Prostate gland (tissue), 2 donors: ENCODE measurements around the gene LYPD5. TPM values are rescaled to one million over a fixed set of nuclear protein-coding genes. Genes with fewer than 3 reads are reported as not detected.

Experiments used
- DNase-seq: peaks from one replicate; pipeline ENCODE4 v3.0.0-alpha.2; 2019; ENCODE audit warnings: low spot score
- H3K27ac ChIP-seq, 2 donors: fragments of 200-600 bp; sonication (generic); 2 replicates each; pipeline ENCODE4 v1.5.1; 2017 to 2019
- H3K27me3 ChIP-seq: fragments of 200-600 bp; sonication (generic); replicated peaks from 2 replicates; pipeline ENCODE4 v1.5.1; 2019; ENCODE audit not compliant: insufficient read depth
- H3K36me3 ChIP-seq, 2 donors: fragments of 200-600 bp; sonication (generic); 1 replicate in 1 of 2; 2 replicates in 1 of 2; pipeline versions ENCODE4 v1.5.1 to v1.8.1; 2017 to 2019
- H3K4me1 ChIP-seq: fragments of 200-600 bp; sonication (generic); replicated peaks from 2 replicates; pipeline ENCODE4 v1.5.1; 2019
- H3K4me3 ChIP-seq, 2 donors: fragments of 200-600 bp; sonication (generic); 2 replicates each; pipeline ENCODE4 v1.5.1; 2017 to 2019
- H3K9me3 ChIP-seq: fragments of 200-600 bp; sonication (generic); 2 replicates; pipeline ENCODE4 v1.5.1; 2017
- CTCF ChIP-seq, 4 experiments: fragments of 200-600 bp in 2 of 4; fragments of 450-650 bp in 2 of 4; sonication (generic) in 2 of 4; IDR thresholded peaks; 1 replicate in 3 of 4; 2 replicates in 1 of 4; pipeline ENCODE4 v1.5.1; 2016 to 2019; ENCODE audit warnings: antibody characterized with exemption in 4 of 4, mild to moderate bottlenecking in 2 of 4, moderate library complexity in 2 of 4
- POLR2A ChIP-seq: fragments of 450-650 bp; IDR thresholded peaks from one replicate; pipeline ENCODE4 v1.6.1; 2016; ENCODE audit warnings: antibody characterized with exemption, mild to moderate bottlenecking
- POLR2AphosphoS5 ChIP-seq: sonication (generic); formaldehyde crosslinking; IDR thresholded peaks from one replicate; pipeline ENCODE4 v1.6.1; 2017; ENCODE audit warnings: antibody characterized with exemption
- WGBS: methylation state at CpG from one replicate; pipeline ENCODE4 v1.1.5; 2018; 5-methylcytosine and 5-hydroxymethylcytosine counted together
- intact Hi-C: fragments of 100-400 bp; cut with DNase I; formaldehyde crosslinking; loops from one replicate; pipeline ENCODE4 v1.14.2; 2022
- total RNA-seq, 2 donors: library from RNA; depleted of rRNA; stranded (reverse); fragments of >200 nt; gene quantifications; one replicate each; pipeline ENCODE4 v1.1.0, GENCODE V29; 2016

Gene LYPD5
- total RNA-seq, result 1 to 10 TPM; 2.7 to 6.2 TPM

- no peaks in the 10 kb centered on the region for H3K4me1 ChIP-seq
- WGBS, result 59% methylated on average over 12 of the region's 12 CpGs
- no peak for DNase-seq
- no peak within 1 kb of the TSS for H3K4me3 ChIP-seq
- no peaks in the 10 kb centered on the region for H3K36me3 ChIP-seq
- H3K27me3 ChIP-seq, result no peaks in the 10 kb centered on the region
- TF ChIP-seq CTCF (IDR thresholded peaks at IDR 0.05), result no peak
- no peak for TF ChIP-seq POLR2AphosphoS5
- TF ChIP-seq POLR2A, result no peak
- H3K9me3 ChIP-seq, result no peaks in the 10 kb centered on the region
- no peak within 1 kb of the TSS for H3K27ac ChIP-seq
- intact Hi-C loops, result no loop called here
Measured at GRCh38 chr19:43802216-43802951, at the start of gene LYPD5. LYPD5 (minus strand) TSS chr19:43802447; CDS start chr19:43802380, 67 bp downstream.

GRCh38 chr19:43848821-43849220 lies 46.6 kb upstream of the LYPD5 start:
- no peak for TF ChIP-seq POLR2A
- TF ChIP-seq POLR2AphosphoS5, result no peak
- no peak for TF ChIP-seq CTCF (IDR thresholded peaks at IDR 0.05)
- H3K27me3 ChIP-seq, result no peaks in the 10 kb centered on the region
- intact Hi-C loops, result no loop called here
- no peak overlapping the region for H3K27ac ChIP-seq
- DNase-seq, result no peak
- peaks cover 6% of the 10 kb centered on the region for H3K9me3 ChIP-seq
- H3K4me3 ChIP-seq, result no peak overlapping the region
- peaks cover 1 to 11% of the 10 kb centered on the region in 2 donors for H3K36me3 ChIP-seq
- no peaks in the 10 kb centered on the region for H3K4me1 ChIP-seq

GRCh38 chr19:43847884-43848283 lies 45.6 kb upstream of the LYPD5 start:
- no peaks in the 10 kb centered on the region for H3K27me3 ChIP-seq
- no peak overlapping the region for H3K27ac ChIP-seq
- WGBS, result 88% methylated on average over 4 of the region's 4 CpGs
- no peaks in the 10 kb centered on the region for H3K4me1 ChIP-seq
- H3K36me3 ChIP-seq, result peaks cover 6 to 11% of the 10 kb centered on the region in 2 donors
- H3K4me3 ChIP-seq, result no peak overlapping the region
- peaks cover 6% of the 10 kb centered on the region for H3K9me3 ChIP-seq
- intact Hi-C loops, result no loop called here
- TF ChIP-seq POLR2AphosphoS5 (no peak), CTCF (IDR thresholded peaks at IDR 0.05) (no peak)
- no peak for DNase-seq

- no peak for DNase-seq
- Histone ChIP-seq H3K27ac (no peak overlapping the region), H3K36me3 (peaks cover 6 to 11% of the 10 kb centered on the region in 2 donors), H3K4me1 (no peaks in the 10 kb centered on the region), H3K9me3 (peaks cover 6% of the 10 kb centered on the region), H3K4me3 (no peak overlapping the region), H3K27me3 (no peaks in the 10 kb centered on the region)
- TF ChIP-seq POLR2AphosphoS5, result no peak
- TF ChIP-seq POLR2A, result no peak
- no peak for TF ChIP-seq CTCF (IDR thresholded peaks at IDR 0.05)
- WGBS, result 94% methylated on average over 1 of the region's 1 CpG
- intact Hi-C loops, result no loop called here
Measured at GRCh38 chr19:43847246-43847645, 45.0 kb upstream of the LYPD5 start.

- TF ChIP-seq POLR2A (no peak), CTCF (IDR thresholded peaks at IDR 0.05) (no peak), POLR2AphosphoS5 (no peak)
- 47% methylated on average over 2 of the region's 2 CpGs for WGBS
- Histone ChIP-seq H3K27me3 (no peaks in the 10 kb centered on the region), H3K27ac (no peak overlapping the region), H3K9me3 (no peaks in the 10 kb centered on the region), H3K4me3 (no peak overlapping the region), H3K4me1 (no peaks in the 10 kb centered on the region), H3K36me3 (peaks cover 14 to 24% of the 10 kb centered on the region in 2 donors)
- intact Hi-C loops, result no loop called here
- no peak for DNase-seq
Measured at GRCh38 chr19:43842007-43842406, 39.8 kb upstream of the LYPD5 start.
